ENCODE results near the gene NAA40. TPM values are rescaled to one million over a fixed set of nuclear protein-coding genes. Genes with fewer than 3 reads are reported as not detected.
A peak's percentile ranks its signal among the peaks of the same experiment; 100 is the strongest.

Gene NAA40
- total and polyA plus RNA-seq, 2 of the 13 experiments (the other 11 are each of a cell fraction or from before 2014, with no cell fraction given), result 11.1 to 17.9 TPM

GRCh38 chr11:63916837-63917691 is 21.7 kb upstream of the NAA40 start, which contains the start of gene RCOR2 (continued):
- TF ChIP-seq CENPBD1 (CRISPR knock-in tag; IDR thresholded peaks at IDR 0.05; ENCODE audit: borderline replicate concordance, low read depth), result no peak
- TF ChIP-seq ZNF207 (IDR thresholded peaks at IDR 0.05; ENCODE audit: borderline replicate concordance), result no peak
- no peak for TF ChIP-seq SRF (IDR thresholded peaks at IDR 0.05; ENCODE audit: low read depth, low read length)
- 0 out of 2 replicates have a peak, but pooled peaks have one; percentile 50 for TF ChIP-seq HBP1 (CRISPR knock-in tag; IDR thresholded peaks at IDR 0.05; ENCODE audit: low read depth)
- no peak for TF ChIP-seq KIAA2018 (CRISPR knock-in tag; IDR thresholded peaks at IDR 0.05; ENCODE audit: borderline replicate concordance)
- no peak for TF ChIP-seq TRIM24 (CRISPR knock-in tag; IDR thresholded peaks at IDR 0.05)
- no peak for TF ChIP-seq NR1H2 (CRISPR knock-in tag; IDR thresholded peaks at IDR 0.05; ENCODE audit: borderline replicate concordance, low read depth)
- no peak for TF ChIP-seq CREBL2 (CRISPR knock-in tag; IDR thresholded peaks at IDR 0.05; ENCODE audit: borderline replicate concordance)
- peak; percentile 68 for TF ChIP-seq TAF1 (CRISPR knock-in tag; IDR thresholded peaks at IDR 0.05)
- TF ChIP-seq GATAD2A (CRISPR knock-in tag; IDR thresholded peaks at IDR 0.05), result no peak; the same call in 1 of the 2 replicates
- 0 out of 2 replicates have a peak, but pooled peaks have one; percentile 36 for TF ChIP-seq MEIS1 (CRISPR knock-in tag; IDR thresholded peaks at IDR 0.05; ENCODE audit: borderline replicate concordance)
- no peak for TF ChIP-seq NFYC (CRISPR knock-in tag; IDR thresholded peaks at IDR 0.05)
- TF ChIP-seq FOXK2 (IDR thresholded peaks at IDR 0.05), result no peak
- no peak for TF ChIP-seq ZXDC (CRISPR knock-in tag; IDR thresholded peaks at IDR 0.05)
- TF ChIP-seq ZSCAN25 (CRISPR knock-in tag; IDR thresholded peaks at IDR 0.05), result no peak
- TF ChIP-seq TSC22D2 (CRISPR knock-in tag; IDR thresholded peaks at IDR 0.05; ENCODE audit: borderline replicate concordance), result no peak
